IMR-90 (cell line): ENCODE results near the gene BTG3. TPM values are rescaled to one million over a fixed set of nuclear protein-coding genes. Genes with fewer than 3 reads are reported as not detected.

Experiments used
- ATAC-seq: fragments of 200-7000 bp; cut with Tn5 transposase; 2 replicates; pipeline ENCODE4 v1.9.1; 2020; ENCODE audit warnings: low read depth, mild to moderate bottlenecking, moderate library complexity
- BruUV-seq: library from RNA; stranded (reverse); fragments of 400-500 nt; replicated peaks from 2 replicates; lab custom pipeline; 2021; lab: Mats Ljungman, UMichigan
- CTCF ChIA-PET: fragments of 300-600 bp; formaldehyde crosslinking; extraction: SDS; loops from one replicate; lab custom pipeline; 2021; ENCODE audit warnings: antibody characterized with exemption; lab: Yijun Ruan, JAX
- POLR2A ChIA-PET: fragments of 300-600 bp; sonication (Branson Sonifier 250); formaldehyde crosslinking; loops from one replicate; lab custom pipeline; 2022; ENCODE audit warnings: antibody characterized with exemption; ENCODE audit not compliant: unreplicated experiment; lab: Charles Lee
- DNase-seq: peaks from one replicate; pipeline ENCODE4 v3.0.0; 2013
- H2AFZ ChIP-seq: replicated peaks from 2 replicates; pipeline ENCODE3; 2013; ENCODE audit warnings: low read length, mild to moderate bottlenecking; ENCODE audit not compliant: poor library complexity
- H2AK5ac ChIP-seq: 2 replicates; pipeline ENCODE4 v1.6.1; 2013; ENCODE audit warnings: low read depth, low read length, inconsistent platforms
- H2AK9ac ChIP-seq: replicated peaks from 2 replicates; pipeline ENCODE3; 2013; ENCODE audit warnings: mild to moderate bottlenecking, low read depth, low read length, moderate library complexity; ENCODE audit not compliant: poor library complexity
- H2BK120ac ChIP-seq: 2 replicates; pipeline ENCODE4 v1.6.1; 2013; ENCODE audit warnings: low read depth, low read length, inconsistent platforms
- H2BK15ac ChIP-seq: 3 replicates; pipeline ENCODE4 v1.6.1; 2013; ENCODE audit warnings: low read depth, low read length, inconsistent platforms
- H2BK20ac ChIP-seq: 2 replicates; pipeline ENCODE4 v1.6.1; 2013; ENCODE audit warnings: low read depth, mild to moderate bottlenecking, inconsistent platforms, low read length, moderate library complexity
- H2BK5ac ChIP-seq: 2 replicates; pipeline ENCODE4 v1.6.1; 2013; ENCODE audit warnings: mild to moderate bottlenecking, low read depth, low read length, inconsistent platforms; ENCODE audit not compliant: poor library complexity, severe bottlenecking
- H3K14ac ChIP-seq: replicated peaks from 2 replicates; pipeline ENCODE4 v1.6.1; 2013; ENCODE audit warnings: low read depth, low read length, inconsistent platforms
- H3K18ac ChIP-seq: 2 replicates; pipeline ENCODE4 v1.6.1; 2013; ENCODE audit warnings: low read depth, low read length, control low read depth
- H3K23ac ChIP-seq: 2 replicates; pipeline ENCODE4 v1.6.1; 2013; ENCODE audit warnings: low read depth, low read length, inconsistent platforms
- H3K27ac ChIP-seq: 2 replicates; pipeline ENCODE4 v1.5.1; 2013; ENCODE audit warnings: mild to moderate bottlenecking, control low read depth, low read length; ENCODE audit not compliant: insufficient read depth
- H3K27me3 ChIP-seq: 2 replicates; pipeline ENCODE4 v1.6.1; 2013; ENCODE audit warnings: low read length; ENCODE audit not compliant: control insufficient read depth, insufficient read depth
- H3K36me3 ChIP-seq: 2 replicates; pipeline ENCODE4 v1.6.1; 2013; ENCODE audit warnings: low read length, mixed read lengths; ENCODE audit not compliant: control insufficient read depth, insufficient read depth
- H3K4ac ChIP-seq: 2 replicates; pipeline ENCODE4 v1.6.1; 2013; ENCODE audit warnings: low read depth, low read length, inconsistent platforms
- H3K4me1 ChIP-seq: 2 replicates; pipeline ENCODE4 v1.6.1; 2013; ENCODE audit warnings: low read length, mixed read lengths; ENCODE audit not compliant: control insufficient read depth, insufficient read depth
- H3K4me2 ChIP-seq: 2 replicates; pipeline ENCODE4 v1.6.1; 2013; ENCODE audit warnings: low read depth, mild to moderate bottlenecking, control low read depth, low read length, moderate library complexity
- H3K4me3 ChIP-seq: 2 replicates; pipeline ENCODE4 v1.5.1; 2013; ENCODE audit warnings: low read depth, mild to moderate bottlenecking, control low read depth, low read length, moderate library complexity; ENCODE audit not compliant: insufficient read depth
- H3K56ac ChIP-seq: 2 replicates; pipeline ENCODE4 v1.6.1; 2013; ENCODE audit warnings: low read length, inconsistent platforms; ENCODE audit not compliant: insufficient read depth; ENCODE audit errors: extremely low read depth
- H3K79me1 ChIP-seq, 2 experiments: 2 replicates each; pipeline ENCODE4 v1.6.1; 2013; ENCODE audit warnings: low read length in 2 of 2, inconsistent platforms in 1 of 2, low read depth in 1 of 2
- H3K9ac ChIP-seq: 2 replicates; pipeline ENCODE4 v1.6.1; 2013; ENCODE audit warnings: low read depth, low read length, control low read depth
- H3K9me1 ChIP-seq: 2 replicates; pipeline ENCODE4 v1.6.1; 2013; ENCODE audit warnings: low read length, inconsistent platforms; ENCODE audit not compliant: insufficient read depth
- H3K9me3 ChIP-seq: 2 replicates; pipeline ENCODE4 v1.6.1; 2013; ENCODE audit warnings: low read length; ENCODE audit not compliant: control insufficient read depth, insufficient read depth
- H4K20me1 ChIP-seq: 2 replicates; pipeline ENCODE4 v1.6.1; 2013; ENCODE audit warnings: low read length, inconsistent platforms; ENCODE audit not compliant: insufficient read depth
- H4K5ac ChIP-seq: 2 replicates; pipeline ENCODE4 v1.6.1; 2013; ENCODE audit warnings: mild to moderate bottlenecking, low read depth, low read length, control low read depth
- H4K8ac ChIP-seq, 2 experiments: 2 replicates each; pipeline ENCODE4 v1.6.1; 2013; ENCODE audit warnings: low read depth in 2 of 2, low read length in 2 of 2, control low read depth in 1 of 2, inconsistent platforms in 1 of 2
- H4K91ac ChIP-seq: 2 replicates; pipeline ENCODE4 v1.6.1; 2013; ENCODE audit warnings: low read depth, low read length, inconsistent platforms; ENCODE audit not compliant: insufficient read depth
- FOS ChIP-seq: fragments of 150-350 bp; IDR thresholded peaks from 2 replicates; pipeline ENCODE4 v1.6.1; 2016; ENCODE audit warnings: low read depth, low read length
- MAZ ChIP-seq: IDR thresholded peaks from 2 replicates; pipeline ENCODE4 v1.6.1; 2012; ENCODE audit warnings: low read depth, mild to moderate bottlenecking, low read length, improper control_type of control experiment, moderate library complexity, borderline replicate concordance
- RCOR1 ChIP-seq: IDR thresholded peaks from 2 replicates; pipeline ENCODE4 v1.6.1; 2012; ENCODE audit warnings: mild to moderate bottlenecking, low read length, improper control_type of control experiment; ENCODE audit not compliant: insufficient replicate concordance
- WGBS, 2 experiments: methylation state at CpG; one replicate each; pipeline versions ENCODE4 v1.1.5 to v1.1.7; 2013; ENCODE audit warnings: missing lambda C conversion rate in 2 of 2; ENCODE audit not compliant: insufficient read length in 1 of 2; ENCODE audit errors: extremely low coverage in 2 of 2; 5-methylcytosine and 5-hydroxymethylcytosine counted together
- dilution Hi-C: fragments of 300-500 bp; cut with HindIII; formaldehyde crosslinking; loops from one replicate; pipeline ENCODE4 v1.14.3; 2018; ENCODE audit warnings: low sequenced_read_pairs; ENCODE audit not compliant: unreplicated experiment
- in situ Hi-C: fragments of 300-500 bp; cut with MboI; formaldehyde crosslinking; loops from 3 replicates; pipeline ENCODE4 v1.14.3; 2019; ENCODE audit warnings: low sequenced_read_pairs, inconsistent platforms, mixed read lengths
- intact Hi-C: fragments of 100-400 bp; cut with micrococcal nuclease; formaldehyde crosslinking; loops from 2 replicates; pipeline ENCODE4 v1.10.0; 2022
- polyA plus RNA-seq, 3 experiments: library from polyadenylated mRNA; depleted of rRNA; stranded (reverse); fragments of >200 nt; gene quantifications; 2 replicates each; pipeline ENCODE4 v1.2.3, GENCODE V29; 2012; ENCODE audit warnings: low replicate concordance in 1 of 3
- total RNA-seq: library from RNA; depleted of rRNA; stranded (reverse); fragments of >200 nt; gene quantifications from 2 replicates; pipeline ENCODE4 v1.2.3, GENCODE V29; 2012

Gene BTG3
- total and polyA plus RNA-seq, 2 of the 4 experiments (the other 2 are of a cell fraction) = 22.4 to 38.1 TPM

DNA sequence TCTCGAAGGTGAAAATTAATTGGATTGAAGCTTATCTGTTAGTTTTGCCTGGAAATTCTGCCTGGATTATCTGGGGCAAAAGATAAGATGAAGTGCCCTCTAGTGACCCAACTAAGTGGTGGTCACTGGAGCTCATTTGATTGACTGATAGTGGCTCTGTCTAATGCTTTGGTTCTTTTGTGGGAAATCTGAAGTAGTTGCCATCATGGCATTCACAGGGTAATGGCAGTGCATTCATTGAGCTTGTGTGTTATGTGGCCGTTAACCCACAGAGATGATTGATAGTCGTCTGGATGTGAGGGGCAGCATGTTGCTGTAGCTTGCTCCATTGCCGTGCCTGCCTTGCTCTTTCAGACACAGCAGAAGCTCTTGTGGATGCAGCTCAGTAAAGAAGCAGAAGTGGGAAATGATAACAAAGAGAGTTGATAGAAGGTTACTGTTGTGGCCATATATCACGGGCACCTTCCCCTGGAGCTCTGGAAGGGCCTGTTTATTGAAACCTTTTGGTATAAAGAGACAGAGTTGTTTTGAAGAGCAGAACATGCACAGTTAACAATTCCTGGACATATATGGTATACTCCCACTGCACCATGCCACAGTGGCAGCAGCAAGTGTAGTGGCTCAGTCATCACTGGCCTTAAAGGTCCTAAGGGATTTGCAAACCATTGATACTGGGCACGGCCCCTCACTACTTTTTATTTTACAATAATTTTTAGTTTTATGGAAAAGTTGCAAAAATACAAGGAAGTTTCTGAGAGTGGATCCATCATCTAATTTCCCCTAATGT lies 57.8 kb downstream of the BTG3 start (continued):
- TF ChIP-seq RCOR1 (no peak), FOS (no peak)

DNA sequence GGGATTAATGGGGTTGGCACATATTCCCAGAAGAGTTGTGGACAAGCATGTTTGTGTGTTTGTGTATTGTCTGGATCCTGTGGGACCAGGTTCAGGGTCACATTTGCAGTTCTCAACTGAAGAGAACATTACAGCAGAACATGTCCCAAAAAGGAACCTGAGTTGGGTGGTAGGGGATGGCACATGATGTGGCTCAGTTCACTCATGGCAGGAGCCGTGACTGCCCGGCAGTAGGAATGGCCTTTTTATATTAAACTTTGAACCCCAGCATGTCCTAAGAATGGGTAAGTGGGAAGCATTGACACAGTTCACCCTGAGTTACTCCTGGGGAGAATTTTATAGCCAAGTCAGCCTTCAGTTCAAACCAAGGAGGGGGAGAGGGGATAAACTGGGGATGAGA lies 58.6 kb downstream of the BTG3 start:
- H2BK20ac ChIP-seq = no peak overlapping the region
- CTCF ChIA-PET = interaction anchor here (0.8 to 1.7 kb wide), 6 partner anchors 9 to 241 kb away, joined by 3 to 26 read pairs (median 4); no protein-coding TSS in a partner anchor
- no peak overlapping the region for H3K56ac ChIP-seq
- in situ Hi-C loops = no loop called here
- no TSS peak for BruUV-seq
- H3K27ac ChIP-seq = no peak overlapping the region
- no peak overlapping the region for H3K4ac ChIP-seq
- no peak overlapping the region for H3K23ac ChIP-seq
- H2BK5ac ChIP-seq = no peak overlapping the region
- no peak overlapping the region for H4K5ac ChIP-seq
- TF ChIP-seq MAZ = no peak
- dilution Hi-C loops = no loop called here
- DNase-seq = no peak
- H2AK9ac ChIP-seq = no peak overlapping the region
- H2AK5ac ChIP-seq = no peak overlapping the region
- H3K18ac ChIP-seq = no peak overlapping the region
- intact Hi-C loops = loop anchor here (1.0 kb wide), 1 partner anchor 167 kb away; no protein-coding TSS in a partner anchor
- H3K36me3 ChIP-seq = no peaks in the 10 kb centered on the region
- WGBS, 2 experiments = no CpG with 5 or more reads among the region's 2 CpGs
- H3K9ac ChIP-seq = no peak overlapping the region
- H4K20me1 ChIP-seq = no peaks in the 10 kb centered on the region
- no peaks in the 10 kb centered on the region for H3K79me1 ChIP-seq
- H3K9me3 ChIP-seq = no peaks in the 10 kb centered on the region
- H4K91ac ChIP-seq = no peak overlapping the region
- H2BK120ac ChIP-seq = no peak overlapping the region
- no peak overlapping the region for H4K8ac ChIP-seq
- no peak overlapping the region for H3K4me3 ChIP-seq
- no peak overlapping the region for H2AFZ ChIP-seq
- no peaks in the 10 kb centered on the region for H3K4me1 ChIP-seq
- no peak overlapping the region for H3K4me2 ChIP-seq
- ATAC-seq = no peak
- H3K27me3 ChIP-seq = no peaks in the 10 kb centered on the region
- no peaks in the 10 kb centered on the region for H3K9me1 ChIP-seq
- H3K14ac ChIP-seq = no peak overlapping the region
- POLR2A ChIA-PET = no interaction called here
- no peak overlapping the region for H2BK15ac ChIP-seq
